Measurements from ENCODE around the gene MLXIP. TPM values are rescaled to one million over a fixed set of nuclear protein-coding genes. Genes with fewer than 3 reads are reported as not detected.

MLXIP gene
- polyA plus RNA-seq, 3 donors = 20.8 to 33.2 (median 30.7) TPM

GRCh38 chr12:122185494-122186082 is 107.0 kb downstream of the MLXIP start:
- H3K27ac ChIP-seq (ENCODE audit: low read depth, low read length) = no peak overlapping the region
- WGBS, 3 donors = 87 to 90% (median 90%) methylated on average over 10 of the region's 10 CpGs

GRCh38 chr12:122187466-122187865 is 108.9 kb downstream of the MLXIP start:
- WGBS, 3 donors = 70 to 80% (median 75%) methylated on average over 12 of the region's 12 CpGs
- no peak overlapping the region for H3K27ac ChIP-seq (ENCODE audit: low read depth, low read length)

- WGBS, 3 donors = 83 to 86% (median 86%) methylated on average over 34 of the region's 34 CpGs
- no peak overlapping the region for H3K27ac ChIP-seq (ENCODE audit: low read depth, low read length)
Measured at GRCh38 chr12:122189626-122190475, 111.3 kb downstream of the MLXIP start.

DNA sequence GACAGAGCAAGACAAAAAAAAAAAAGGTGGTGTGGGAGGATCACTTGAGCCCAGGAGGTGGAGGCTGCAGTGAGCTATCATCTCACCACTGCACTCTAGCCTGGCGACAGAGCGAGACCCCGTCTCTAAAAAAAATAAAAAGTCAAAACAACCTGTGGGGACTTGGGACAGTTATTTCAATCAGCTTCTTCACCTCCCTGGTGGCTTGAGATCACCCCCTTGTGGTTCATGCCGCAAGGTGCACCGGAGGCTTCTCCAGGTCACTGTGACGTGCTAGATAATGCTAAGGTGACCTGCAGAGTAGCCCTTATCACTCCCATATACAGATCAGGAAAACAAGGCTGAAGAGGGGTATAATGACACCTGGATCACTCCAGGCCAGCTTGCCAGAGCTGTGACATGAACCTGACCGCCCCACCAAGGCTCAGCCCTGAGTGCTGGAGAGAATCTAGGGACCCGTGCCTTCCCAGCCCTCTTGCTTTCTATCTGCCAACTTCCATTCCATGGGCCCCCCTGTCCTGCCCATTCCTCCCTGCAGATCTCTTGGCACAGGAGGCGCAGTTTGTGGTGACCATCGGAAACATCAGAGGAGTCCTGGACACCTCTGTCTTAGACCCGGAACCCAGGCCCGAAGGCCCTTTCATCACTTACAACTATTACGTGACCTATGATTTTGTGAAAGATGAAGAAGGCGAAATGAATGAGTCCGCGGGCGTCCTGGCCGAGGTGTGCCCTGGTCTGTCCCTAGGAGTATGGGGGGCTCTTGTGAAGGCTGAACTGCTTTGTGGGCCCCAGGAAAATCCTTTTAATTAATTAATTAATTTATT is 112.5 kb downstream of the MLXIP start:
- 61 to 70% (median 69%) methylated on average over 18 of the region's 18 CpGs for WGBS, 3 donors
- no peak overlapping the region for H3K27ac ChIP-seq (ENCODE audit: low read depth, low read length)

- 81 to 83% (median 81%) methylated on average over 11 of the region's 11 CpGs for WGBS, 3 donors
Measured at GRCh38 chr12:122192441-122192840, 113.9 kb downstream of the MLXIP start.

DNA sequence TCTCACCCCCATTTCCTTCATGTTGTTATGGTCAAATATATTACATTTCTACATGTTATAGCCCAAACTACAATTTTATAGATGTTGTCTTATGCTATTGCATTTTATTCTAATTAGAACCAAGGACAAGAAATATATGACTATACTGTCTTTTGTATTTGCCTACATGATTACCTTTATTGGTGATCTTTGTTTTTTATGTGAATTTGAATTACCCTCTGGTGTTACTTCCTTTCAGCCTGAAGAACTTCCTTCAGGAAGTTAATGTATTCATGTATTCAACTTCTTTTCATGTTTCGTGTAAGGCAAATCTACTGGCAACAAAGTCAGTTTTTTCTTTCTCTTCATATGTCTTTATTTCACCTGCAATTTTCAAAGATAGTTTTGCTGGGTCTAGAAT is 116.2 kb downstream of the MLXIP start:
- 74 to 82% (median 76%) methylated on average over 1 of the region's 1 CpG for WGBS, 3 donors
- no peak overlapping the region for H3K27ac ChIP-seq (ENCODE audit: low read depth, low read length)

More at GRCh38 chr12:122192441-122192840, 113.9 kb downstream of the MLXIP start:
- no peak overlapping the region for H3K27ac ChIP-seq (ENCODE audit: low read depth, low read length)

DNA sequence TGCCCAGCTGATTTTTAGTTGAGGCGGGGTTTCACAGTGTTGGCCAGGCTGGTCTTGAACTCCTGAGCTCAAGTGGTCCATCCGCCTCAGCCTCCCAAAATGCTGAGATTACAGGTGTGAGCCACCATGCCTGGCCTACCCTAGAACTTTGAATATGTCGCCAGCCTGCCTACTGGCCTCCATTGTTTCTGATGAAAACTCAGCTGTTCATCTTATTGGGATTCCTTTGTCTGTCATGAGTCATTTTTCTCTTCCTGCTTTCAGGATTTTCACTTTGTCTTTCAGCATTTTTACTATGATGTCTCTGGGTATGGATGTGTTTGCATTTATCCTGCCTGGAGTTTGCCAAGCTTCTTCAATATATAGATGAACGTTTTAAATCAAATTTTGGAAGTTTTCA is 116.8 kb downstream of the MLXIP start:
- WGBS, 3 donors = 88 to 93% (median 90%) methylated on average over 4 of the region's 4 CpGs

More for the DNA sequence above, 116.8 kb downstream of the MLXIP start:
- H3K27ac ChIP-seq (ENCODE audit: low read depth, low read length) = no peak overlapping the region

Other genes starting within 250 kb of the MLXIP start
- gene HPD, start 219.9 kb upstream of the MLXIP start, polyA plus RNA-seq = 1 to 10 TPM in 2 of 3 donors, under 1 TPM in 1; 0.91 to 4.5 (median 3.5) TPM
- gene PSMD9, start 190.0 kb upstream of the MLXIP start, polyA plus RNA-seq = 10 to 100 TPM; 68.6 to 95.9 (median 77.6) TPM
- gene CFAP251, start 160.2 kb upstream of the MLXIP start, polyA plus RNA-seq = 1 to 10 TPM in 1 of 3 donors, under 1 TPM in 2; 0.46 to 1.2 (median 0.79) TPM
- gene BCL7A, start 56.9 kb upstream of the MLXIP start, polyA plus RNA-seq = 1 to 10 TPM; 1.1 to 8.7 (median 3.1) TPM
- not detected for gene IL31, start 95.5 kb downstream of the MLXIP start, polyA plus RNA-seq
- under 1 TPM in 2 of 3 donors, not detected in 1; 0.22 to 0.33 TPM for gene LRRC43, start 104.4 kb downstream of the MLXIP start, polyA plus RNA-seq
- under 1 TPM in 2 of 3 donors, not detected in 1; 0.56 to 0.59 TPM for gene B3GNT4, start 125.0 kb downstream of the MLXIP start, polyA plus RNA-seq
- gene DIABLO, start 147.3 kb downstream of the MLXIP start, polyA plus RNA-seq = 10 to 100 TPM; 29.9 to 35.0 (median 32.5) TPM
- 1 to 10 TPM; 4.7 to 7.9 (median 5.1) TPM for gene VPS33A, start 187.7 kb downstream of the MLXIP start, polyA plus RNA-seq

All from adipose tissue (tissue), 3 donors.